Measurements from ENCODE around the gene PLK5. TPM values are rescaled to one million over a fixed set of nuclear protein-coding genes. Genes with fewer than 3 reads are reported as not detected.
A peak's percentile ranks its signal among the peaks of the same experiment; 100 is the strongest.
"Not testable (repeated sequence)": the region's sequence is repeated elsewhere in the genome, so short reads cannot be mapped to it uniquely, and the experiment has no call there.

Gene PLK5
- total RNA-seq (not detected), polyA plus RNA-seq (ENCODE audit: insufficient read depth, low read depth, low replicate concordance) (not detected)
- long read RNA-seq, donor 1: 0 reads
- long read RNA-seq, donor 2: 0 reads
- long read RNA-seq, donor 3: 0 reads
- long read RNA-seq, donor 4: 0 reads
- long read RNA-seq, donor 5: 0 reads
- long read RNA-seq, donor 6: 0 reads
- long read RNA-seq, donor 7: 0 reads
- long read RNA-seq, donor 8: 0 reads
- long read RNA-seq, donor 9: 0 reads
- long read RNA-seq, donor 10: 0 reads

GRCh38 chr19:1523412-1524286 lies at the start of gene PLK5:
PLK5 (plus strand) TSS chr19:1524077; CDS start chr19:1526997, 2,920 bp downstream.
- DNase-seq (peak in 1 of 5 donors; percentile 42), FAIRE-seq (no peak)
- H3K4me1 ChIP-seq (ENCODE audit: control insufficient read depth in 2 of 3, insufficient read depth in 2 of 3, low read depth in 1 of 3, low read length in 3 of 3): peaks cover 0 to 4% (median 0%) of the 10 kb centered on the region in 3 donors
- intact Hi-C loops (cut with DNase I): no loop called here
- no peak within 1 kb of the TSS for H3K27ac ChIP-seq (ENCODE audit: low read depth in 2 of 2, low read length in 2 of 2)
- H3K27me3 ChIP-seq (ENCODE audit: control insufficient read depth, insufficient read depth, low read length): peaks cover 9% of the 10 kb centered on the region
- H3K9ac ChIP-seq (ENCODE audit: low read length in 3 of 3): no peak within 1 kb of the TSS
- no peak within 1 kb of the TSS for H3K4me3 ChIP-seq (ENCODE audit: low read length in 3 of 3)
- TF ChIP-seq, protein P1, sequence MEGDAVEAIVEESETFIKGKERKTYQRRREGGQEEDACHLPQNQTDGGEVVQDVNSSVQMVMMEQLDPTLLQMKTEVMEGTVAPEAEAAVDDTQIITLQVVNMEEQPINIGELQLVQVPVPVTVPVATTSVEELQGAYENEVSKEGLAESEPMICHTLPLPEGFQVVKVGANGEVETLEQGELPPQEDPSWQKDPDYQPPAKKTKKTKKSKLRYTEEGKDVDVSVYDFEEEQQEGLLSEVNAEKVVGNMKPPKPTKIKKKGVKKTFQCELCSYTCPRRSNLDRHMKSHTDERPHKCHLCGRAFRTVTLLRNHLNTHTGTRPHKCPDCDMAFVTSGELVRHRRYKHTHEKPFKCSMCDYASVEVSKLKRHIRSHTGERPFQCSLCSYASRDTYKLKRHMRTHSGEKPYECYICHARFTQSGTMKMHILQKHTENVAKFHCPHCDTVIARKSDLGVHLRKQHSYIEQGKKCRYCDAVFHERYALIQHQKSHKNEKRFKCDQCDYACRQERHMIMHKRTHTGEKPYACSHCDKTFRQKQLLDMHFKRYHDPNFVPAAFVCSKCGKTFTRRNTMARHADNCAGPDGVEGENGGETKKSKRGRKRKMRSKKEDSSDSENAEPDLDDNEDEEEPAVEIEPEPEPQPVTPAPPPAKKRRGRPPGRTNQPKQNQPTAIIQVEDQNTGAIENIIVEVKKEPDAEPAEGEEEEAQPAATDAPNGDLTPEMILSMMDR (IDR thresholded peaks at IDR 0.05; ENCODE audit: borderline replicate concordance, extremely low read depth, insufficient read depth): no peak
- H3K36me3 ChIP-seq (ENCODE audit: control insufficient read depth in 2 of 3, insufficient read depth in 3 of 3, low read length in 3 of 3): no peaks in the 10 kb centered on the region
- H3K9me3 ChIP-seq (ENCODE audit: control insufficient read depth in 2 of 3, insufficient read depth in 1 of 3, low read length in 3 of 3): peaks cover 0 to 2% (median 0%) of the 10 kb centered on the region in 3 donors

DNA sequence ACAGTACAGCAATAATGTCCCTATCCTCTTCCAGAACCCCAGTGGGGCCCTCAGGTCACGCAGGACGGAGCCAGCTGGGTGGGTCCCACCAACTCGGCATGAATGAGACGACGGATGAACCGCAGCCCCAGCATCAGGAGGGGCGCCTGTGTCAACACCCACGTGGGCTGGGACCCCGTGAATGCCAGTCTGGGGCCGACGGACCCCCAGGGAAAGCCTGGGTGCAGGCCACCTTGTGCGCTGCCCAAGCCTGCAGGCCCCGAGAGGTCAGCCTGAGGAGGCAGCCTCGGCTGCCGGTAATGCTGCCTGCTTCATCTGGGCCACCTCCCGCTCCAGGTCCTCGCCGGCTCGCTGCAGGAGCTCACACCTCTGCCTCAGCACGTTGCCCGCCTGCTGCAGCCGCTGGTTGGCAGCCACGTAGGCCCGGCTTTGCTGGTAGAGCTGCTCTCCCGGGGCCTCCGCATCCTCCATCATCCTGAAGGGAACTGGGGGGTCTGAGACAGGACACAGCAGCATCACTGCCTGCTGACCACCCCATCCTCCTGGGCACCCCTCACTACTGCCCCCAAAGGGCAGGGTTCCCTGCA lies 49.0 kb upstream of the PLK5 start:
- Histone ChIP-seq H3K27ac (ENCODE audit: low read depth in 2 of 2, low read length in 2 of 2) (no peak overlapping the region), H3K4me3 (ENCODE audit: low read length in 3 of 3) (no peak overlapping the region), H3K27me3 (ENCODE audit: control insufficient read depth, insufficient read depth, low read length) (peaks cover 13% of the 10 kb centered on the region), H3K9me3 (ENCODE audit: control insufficient read depth in 2 of 3, insufficient read depth in 1 of 3, low read length in 3 of 3) (no peaks in the 10 kb centered on the region), H3K36me3 (ENCODE audit: control insufficient read depth in 2 of 3, insufficient read depth in 3 of 3, low read length in 3 of 3) (peaks cover 0 to 5% (median 0%) of the 10 kb centered on the region in 3 donors), H3K9ac (ENCODE audit: low read length in 3 of 3) (no peak overlapping the region), H3K4me1 (ENCODE audit: control insufficient read depth in 2 of 3, insufficient read depth in 2 of 3, low read depth in 1 of 3, low read length in 3 of 3) (peaks cover 0 to 22% (median 6%) of the 10 kb centered on the region in 3 donors)
- FAIRE-seq: no peak
- TF ChIP-seq, protein P1 (IDR thresholded peaks at IDR 0.05; ENCODE audit: borderline replicate concordance, extremely low read depth, insufficient read depth): no peak
- DNase-seq: peak in 1 of 5 donors; percentile 74
- intact Hi-C loops (cut with DNase I): no loop called here

GRCh38 chr19:1475751-1476437 lies 48.0 kb upstream of the PLK5 start:
- Histone ChIP-seq H3K4me3 (ENCODE audit: low read length in 3 of 3) (no peak overlapping the region), H3K9me3 (ENCODE audit: control insufficient read depth in 2 of 3, insufficient read depth in 1 of 3, low read length in 3 of 3) (no peaks in the 10 kb centered on the region), H3K36me3 (ENCODE audit: control insufficient read depth in 2 of 3, insufficient read depth in 3 of 3, low read length in 3 of 3) (peaks cover 0 to 5% (median 0%) of the 10 kb centered on the region in 3 donors), H3K27ac (ENCODE audit: low read depth in 2 of 2, low read length in 2 of 2) (no peak overlapping the region), H3K4me1 (ENCODE audit: control insufficient read depth in 2 of 3, insufficient read depth in 2 of 3, low read depth in 1 of 3, low read length in 3 of 3) (peaks cover 0 to 13% (median 4%) of the 10 kb centered on the region in 3 donors), H3K27me3 (ENCODE audit: control insufficient read depth, insufficient read depth, low read length) (peaks cover 13% of the 10 kb centered on the region), H3K9ac (ENCODE audit: low read length in 3 of 3) (no peak overlapping the region)
- TF ChIP-seq, protein P1 (IDR thresholded peaks at IDR 0.05; ENCODE audit: borderline replicate concordance, extremely low read depth, insufficient read depth): no peak
- intact Hi-C loops (cut with DNase I): no loop called here
- FAIRE-seq (no peak), DNase-seq (peak in 1 of 5 donors; percentile 74)

DNA sequence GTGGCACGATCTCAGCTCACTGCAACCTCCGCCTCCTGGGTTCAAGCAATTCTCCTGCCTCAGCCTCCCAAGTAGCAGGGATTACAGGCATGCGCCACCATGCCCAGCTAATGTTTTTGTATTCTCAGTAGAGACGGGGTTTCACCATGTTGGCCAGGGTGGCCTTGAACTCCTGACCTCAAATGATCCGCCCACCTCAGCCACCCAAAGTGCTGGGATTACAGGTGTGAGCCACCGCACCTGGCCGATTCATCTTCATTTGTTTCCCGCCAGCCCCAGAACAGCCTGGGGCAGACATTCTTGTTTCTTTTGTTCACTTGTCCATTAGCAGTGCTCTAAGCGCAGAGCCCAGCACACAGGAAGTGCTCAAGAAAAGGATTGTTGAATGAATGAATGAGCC lies 46.8 kb upstream of the PLK5 start:
- intact Hi-C loops (cut with DNase I); H3K36me3 ChIP-seq (ENCODE audit: control insufficient read depth in 2 of 3, insufficient read depth in 3 of 3, low read length in 3 of 3); FAIRE-seq; H3K9me3 ChIP-seq (ENCODE audit: control insufficient read depth in 2 of 3, insufficient read depth in 1 of 3, low read length in 3 of 3); H3K27me3 ChIP-seq (ENCODE audit: control insufficient read depth, insufficient read depth, low read length); DNase-seq; H3K4me1 ChIP-seq (ENCODE audit: control insufficient read depth in 2 of 3, insufficient read depth in 2 of 3, low read depth in 1 of 3, low read length in 3 of 3); H3K9ac ChIP-seq (ENCODE audit: low read length in 3 of 3); H3K27ac ChIP-seq (ENCODE audit: low read depth in 2 of 2, low read length in 2 of 2); H3K4me3 ChIP-seq (ENCODE audit: low read length in 3 of 3): not testable (repeated sequence)
